Lung (tissue), 13 donors: ENCODE measurements around the gene LTBP1. TPM values are rescaled to one million over a fixed set of nuclear protein-coding genes. Genes with fewer than 3 reads are reported as not detected.

Experiments
- ATAC-seq: fragments of 200-7000 bp; cut with Tn5 transposase; one replicate; pipeline ENCODE4 v1.9.1; 2020; ENCODE audit warnings: moderate number of reproducible peaks; ENCODE audit not compliant: insufficient read depth, low FRiP score
- DNase-seq, 3 donors: peaks; one replicate each; pipeline ENCODE4 v3.0.0-alpha.2; 2013 to 2017
- H3K27ac ChIP-seq, 2 donors: one replicate each; pipeline ENCODE4 v1.5.1; 2013; ENCODE audit warnings: mild to moderate bottlenecking in 2 of 2, moderate library complexity in 2 of 2, control low read depth in 1 of 2, inconsistent platforms in 1 of 2, low read depth in 1 of 2, low read length in 1 of 2
- H3K27me3 ChIP-seq, 3 donors: one replicate each; pipeline ENCODE4 v1.5.1; 2013; ENCODE audit warnings: low read length in 2 of 3; ENCODE audit not compliant: control insufficient read depth in 3 of 3, insufficient read depth in 3 of 3
- H3K36me3 ChIP-seq, 4 donors: one replicate each; pipeline ENCODE4 v1.5.1; 2013; ENCODE audit warnings: low read length in 4 of 4, mild to moderate bottlenecking in 1 of 4, moderate library complexity in 1 of 4; ENCODE audit not compliant: control insufficient read depth in 4 of 4, insufficient read depth in 4 of 4
- H3K4me1 ChIP-seq, 5 donors: one replicate each; pipeline ENCODE4 v1.5.1; 2013; ENCODE audit warnings: low read length in 5 of 5, mild to moderate bottlenecking in 2 of 5, moderate library complexity in 1 of 5; ENCODE audit not compliant: control insufficient read depth in 5 of 5, insufficient read depth in 5 of 5
- H3K4me3 ChIP-seq: one replicate; pipeline ENCODE4 v1.5.1; 2013; ENCODE audit warnings: mild to moderate bottlenecking, control low read depth, moderate library complexity
- H3K9ac ChIP-seq, 2 donors: one replicate each; pipeline ENCODE4 v1.5.1; 2013; ENCODE audit warnings: low read length in 2 of 2, control low read depth in 1 of 2; ENCODE audit not compliant: insufficient read depth in 1 of 2
- H3K9me3 ChIP-seq, 4 donors: one replicate each; pipeline ENCODE4 v1.5.1; 2013; ENCODE audit warnings: low read length in 3 of 4, mild to moderate bottlenecking in 1 of 4, moderate library complexity in 1 of 4; ENCODE audit not compliant: control insufficient read depth in 4 of 4, insufficient read depth in 3 of 4
- CTCF ChIP-seq: IDR thresholded peaks from 2 replicates; pipeline ENCODE4 v1.5.1; 2012; ENCODE audit warnings: mild to moderate bottlenecking; ENCODE audit errors: control extremely low read depth, extremely low read depth
- WGBS, 2 donors: extraction: QIAGEN DNeasy Blood & Tissue Kit; methylation state at CpG; one replicate each; pipeline ENCODE4 v1.1.7; 2013; 5-methylcytosine and 5-hydroxymethylcytosine counted together
- polyA plus RNA-seq, 2 donors: library from polyadenylated mRNA; stranded (reverse); fragments of 200-250 nt; gene quantifications; one replicate each; pipeline ENCODE4 v1.2.1, GENCODE V29; 2013
- small RNA-seq: library from RNA; depleted of rRNA; stranded (forward); fragments of <200 nt; gene quantifications from one replicate; pipeline ENCODE3, GENCODE V24; 2014; ENCODE audit warnings: low replicate concordance
- total RNA-seq, 2 donors: library from RNA; depleted of rRNA in 1 of 2; stranded (reverse); fragments of >200 nt in 1 of 2; gene quantifications; one replicate each; pipeline ENCODE4 v1.2.1, GENCODE V29; 2014 to 2021
- donor health status: control.
- donor health status: control.
- donor health status: Bipolar disorder and iron deficiency.
- donor health status: healthy.
- donor health status: DM: yes; HTN: yes; CAD: no.

Gene LTBP1
- total and polyA plus RNA-seq, 4 donors = 8.8 to 57.4 (median 28.6) TPM

GRCh38 chr2:33444967-33445366 lies 498.2 kb downstream of the LTBP1 start:
- DNase-seq = no peak
- no peaks in the 10 kb centered on the region for H3K9me3 ChIP-seq
- TF ChIP-seq CTCF = no peak
- no peaks in the 10 kb centered on the region for H3K36me3 ChIP-seq
- no peaks in the 10 kb centered on the region for H3K27me3 ChIP-seq
- no peak overlapping the region for H3K9ac ChIP-seq
- no peak for ATAC-seq
- H3K4me1 ChIP-seq = no peaks in the 10 kb centered on the region
- H3K4me3 ChIP-seq = no peak overlapping the region
- WGBS, 2 donors = 58 to 65% methylated on average over 2 of the region's 2 CpGs
- H3K27ac ChIP-seq = no peak overlapping the region

DNA sequence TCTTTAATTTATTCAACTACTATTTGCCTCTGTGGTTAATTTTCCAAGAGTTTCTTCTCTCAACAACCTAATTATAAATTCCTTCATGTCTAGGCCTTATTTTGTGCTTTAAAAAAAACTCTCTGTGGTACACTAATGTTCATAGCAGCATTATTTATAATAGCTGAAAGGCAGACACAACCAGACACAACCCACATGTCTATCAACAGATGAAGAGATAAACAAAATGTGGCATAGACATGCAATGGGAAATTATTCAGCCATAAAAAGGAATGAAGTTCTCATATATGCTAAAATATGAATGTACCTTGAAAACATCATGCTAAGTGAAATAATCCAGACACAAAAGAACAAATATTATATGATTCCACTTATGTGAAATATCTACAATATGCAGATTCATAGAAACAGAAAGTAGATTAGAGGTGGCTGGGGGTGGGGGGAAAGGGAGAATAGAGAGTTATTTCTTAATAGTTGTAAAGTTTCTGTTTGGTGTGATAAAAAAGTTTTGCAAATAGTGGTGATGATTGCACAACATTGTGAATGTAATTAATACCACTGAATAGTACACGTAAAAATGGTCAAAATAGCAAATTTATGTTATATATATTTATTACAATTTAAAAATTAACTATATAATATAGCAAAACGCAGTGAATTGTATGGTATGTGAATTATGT lies 501.6 kb downstream of the LTBP1 start:
- no peak for ATAC-seq
- Histone ChIP-seq H3K4me3 (no peak overlapping the region), H3K27me3 (no peaks in the 10 kb centered on the region), H3K9ac (no peak overlapping the region), H3K27ac (no peak overlapping the region), H3K4me1 (no peaks in the 10 kb centered on the region), H3K9me3 (peaks cover 0 to 6% (median 2%) of the 10 kb centered on the region in 4 donors), H3K36me3 (no peaks in the 10 kb centered on the region)
- DNase-seq = no peak
- 60 to 79% methylated on average over 2 of the region's 2 CpGs for WGBS, 2 donors
- TF ChIP-seq CTCF = no peak

Small RNAs within 50 kb of the gene (small RNA-seq; reads per million reads assigned to genes)
- gene RF00019 = not detected
- gene RNA5SP91 = not detected
- gene RNA5SP92 = not detected
